ENCODE results near the gene ACBD7. TPM values are rescaled to one million over a fixed set of nuclear protein-coding genes. Genes with fewer than 3 reads are reported as not detected.

Gene ACBD7
- total RNA-seq, 1 experiment from 2014 or later = 13.9 TPM

DNA sequence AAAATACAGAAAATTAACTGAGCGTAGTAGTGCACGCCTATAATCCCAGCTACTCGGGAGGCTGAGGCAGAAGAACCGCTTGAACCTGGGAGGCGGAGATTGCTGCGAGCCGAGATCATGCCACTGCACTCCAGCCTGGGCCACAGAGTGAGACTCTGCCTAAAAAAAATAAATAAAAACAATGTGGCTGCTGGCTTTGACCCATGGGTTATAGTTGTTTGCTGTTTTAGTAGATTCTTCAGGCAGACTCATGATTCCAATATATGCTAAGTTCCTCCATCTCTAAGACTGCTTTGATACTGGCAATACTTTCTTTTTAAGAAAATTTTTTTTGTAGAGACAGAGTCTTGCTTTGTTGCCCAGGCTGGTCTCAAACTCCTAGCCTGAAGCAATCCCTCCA lies 36.5 kb downstream of the ACBD7 start:
- no peaks in the 10 kb centered on the region for H3K27me3 ChIP-seq (replicated peaks; ENCODE audit: control insufficient read depth, insufficient read depth, low read length)
- DNase-seq = no peak
- H3K4me1 ChIP-seq = no peaks in the 10 kb centered on the region
- intact Hi-C loops (cut with micrococcal nuclease; ENCODE audit: unreplicated experiment) = no loop called here
- no TSS peak for BruUV-seq (replicated peaks)
- H3K9me3 Mint-ChIP-seq (ENCODE audit: unreplicated experiment) = no peaks in the 10 kb centered on the region
- no peaks in the 10 kb centered on the region for H3K9me3 ChIP-seq
- ChIA-PET POLR2A (no interaction called here), CTCF (no interaction called here)
- peaks cover 2% of the 10 kb centered on the region for H3K27me3 Mint-ChIP-seq (ENCODE audit: insufficient read depth, unreplicated experiment)
- no peaks in the 10 kb centered on the region for H3K36me3 ChIP-seq (ENCODE audit: control insufficient read depth, insufficient read depth, low read length)
- no peak overlapping the region for H3K4me3 Mint-ChIP-seq (ENCODE audit: unreplicated experiment)
- TF ChIP-seq, protein P1, sequence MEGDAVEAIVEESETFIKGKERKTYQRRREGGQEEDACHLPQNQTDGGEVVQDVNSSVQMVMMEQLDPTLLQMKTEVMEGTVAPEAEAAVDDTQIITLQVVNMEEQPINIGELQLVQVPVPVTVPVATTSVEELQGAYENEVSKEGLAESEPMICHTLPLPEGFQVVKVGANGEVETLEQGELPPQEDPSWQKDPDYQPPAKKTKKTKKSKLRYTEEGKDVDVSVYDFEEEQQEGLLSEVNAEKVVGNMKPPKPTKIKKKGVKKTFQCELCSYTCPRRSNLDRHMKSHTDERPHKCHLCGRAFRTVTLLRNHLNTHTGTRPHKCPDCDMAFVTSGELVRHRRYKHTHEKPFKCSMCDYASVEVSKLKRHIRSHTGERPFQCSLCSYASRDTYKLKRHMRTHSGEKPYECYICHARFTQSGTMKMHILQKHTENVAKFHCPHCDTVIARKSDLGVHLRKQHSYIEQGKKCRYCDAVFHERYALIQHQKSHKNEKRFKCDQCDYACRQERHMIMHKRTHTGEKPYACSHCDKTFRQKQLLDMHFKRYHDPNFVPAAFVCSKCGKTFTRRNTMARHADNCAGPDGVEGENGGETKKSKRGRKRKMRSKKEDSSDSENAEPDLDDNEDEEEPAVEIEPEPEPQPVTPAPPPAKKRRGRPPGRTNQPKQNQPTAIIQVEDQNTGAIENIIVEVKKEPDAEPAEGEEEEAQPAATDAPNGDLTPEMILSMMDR (IDR thresholded peaks at IDR 0.05; ENCODE audit: insufficient read depth in 1 of 2, low read depth in 1 of 2, low read length in 1 of 2, severe bottlenecking in 1 of 2, unreplicated experiment in 1 of 2) = no peak
- no peak overlapping the region for H3K4me3 ChIP-seq (ENCODE audit: low read depth, low read length)
- no peak overlapping the region for H3K27ac Mint-ChIP-seq (ENCODE audit: unreplicated experiment)
- H3K36me3 Mint-ChIP-seq (ENCODE audit: insufficient read depth, unreplicated experiment) = no peaks in the 10 kb centered on the region
- no peaks in the 10 kb centered on the region for H3K4me1 Mint-ChIP-seq (ENCODE audit: low read depth, unreplicated experiment)

DNA sequence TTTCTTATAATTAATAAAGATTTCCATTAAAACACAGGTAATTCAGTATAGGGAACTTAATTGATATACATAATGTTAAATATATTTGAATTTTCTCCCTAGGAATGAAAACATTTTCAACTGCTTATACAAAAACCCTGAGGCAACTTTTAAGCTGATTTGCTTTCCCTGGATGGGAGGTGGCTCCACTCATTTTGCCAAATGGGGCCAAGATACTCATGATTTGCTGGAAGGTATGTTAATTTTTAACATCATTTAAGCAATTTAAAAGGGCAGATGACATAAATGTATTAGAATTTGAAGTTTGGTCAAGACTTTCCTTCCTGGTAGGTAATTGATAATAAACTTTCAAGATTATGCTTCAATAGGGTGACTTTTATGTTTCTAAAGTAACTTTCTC lies 39.0 kb downstream of the ACBD7 start:
- H3K4me3 ChIP-seq (ENCODE audit: low read depth, low read length) = no peak overlapping the region
- Mint-ChIP-seq H3K9me3 (ENCODE audit: unreplicated experiment) (no peaks in the 10 kb centered on the region), H3K4me3 (ENCODE audit: unreplicated experiment) (no peak overlapping the region), H3K36me3 (ENCODE audit: insufficient read depth, unreplicated experiment) (no peaks in the 10 kb centered on the region), H3K27ac (ENCODE audit: unreplicated experiment) (no peak overlapping the region), H3K4me1 (ENCODE audit: low read depth, unreplicated experiment) (no peaks in the 10 kb centered on the region), H3K27me3 (ENCODE audit: insufficient read depth, unreplicated experiment) (no peaks in the 10 kb centered on the region)
- no TSS peak for BruUV-seq (replicated peaks)
- H3K36me3 ChIP-seq (ENCODE audit: control insufficient read depth, insufficient read depth, low read length) = no peaks in the 10 kb centered on the region
- POLR2A ChIA-PET = no interaction called here
- H3K4me1 ChIP-seq = no peaks in the 10 kb centered on the region
- no peaks in the 10 kb centered on the region for H3K27me3 ChIP-seq (replicated peaks; ENCODE audit: control insufficient read depth, insufficient read depth, low read length)
- CTCF ChIA-PET = no interaction called here
- DNase-seq = no peak
- TF ChIP-seq, protein P1 (IDR thresholded peaks at IDR 0.05; ENCODE audit: insufficient read depth in 1 of 2, low read depth in 1 of 2, low read length in 1 of 2, severe bottlenecking in 1 of 2, unreplicated experiment in 1 of 2) = no peak
- intact Hi-C loops (cut with micrococcal nuclease; ENCODE audit: unreplicated experiment) = no loop called here
- H3K9me3 ChIP-seq = 0 out of 2 replicates have a peak, but pooled peaks cover 5% of the 10 kb centered on the region

DNA sequence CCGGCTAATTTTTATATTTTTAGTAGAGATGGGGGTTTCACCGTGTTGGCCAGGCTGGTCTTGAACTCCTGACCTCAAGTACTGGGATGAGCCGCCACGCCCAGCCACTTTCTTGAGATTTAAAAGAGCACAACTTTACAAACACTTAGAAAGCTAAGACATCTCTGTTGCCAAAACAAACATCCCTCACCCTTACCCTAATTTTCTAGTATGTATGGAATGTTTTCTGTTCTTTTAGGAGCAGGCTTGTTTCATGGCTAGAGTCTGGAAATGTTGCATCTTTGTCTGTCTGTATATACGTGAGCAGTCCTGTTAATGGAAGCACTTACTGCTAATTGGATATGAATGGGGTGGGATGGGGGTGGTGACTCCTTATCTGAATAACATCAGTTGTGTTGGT lies 42.0 kb downstream of the ACBD7 start:
- no peaks in the 10 kb centered on the region for H3K36me3 Mint-ChIP-seq (ENCODE audit: insufficient read depth, unreplicated experiment)
- CTCF ChIA-PET = no interaction called here

More for the DNA sequence above, 42.0 kb downstream of the ACBD7 start:
- 0 out of 2 replicates have a peak, but pooled peaks cover 5% of the 10 kb centered on the region for H3K9me3 ChIP-seq
- H3K27me3 Mint-ChIP-seq (ENCODE audit: insufficient read depth, unreplicated experiment) = no peaks in the 10 kb centered on the region
- TF ChIP-seq, protein P1 (IDR thresholded peaks at IDR 0.05; ENCODE audit: insufficient read depth in 1 of 2, low read depth in 1 of 2, low read length in 1 of 2, severe bottlenecking in 1 of 2, unreplicated experiment in 1 of 2) = no peak
- no peaks in the 10 kb centered on the region for H3K4me1 Mint-ChIP-seq (ENCODE audit: low read depth, unreplicated experiment)
- no peaks in the 10 kb centered on the region for H3K4me1 ChIP-seq
- POLR2A ChIA-PET = no interaction called here
- no peak for DNase-seq
- no peak overlapping the region for H3K4me3 Mint-ChIP-seq (ENCODE audit: unreplicated experiment)
- no TSS peak for BruUV-seq (replicated peaks)
- no peak overlapping the region for H3K27ac Mint-ChIP-seq (ENCODE audit: unreplicated experiment)
- H3K4me3 ChIP-seq (ENCODE audit: low read depth, low read length) = no peak overlapping the region
- H3K36me3 ChIP-seq (ENCODE audit: control insufficient read depth, insufficient read depth, low read length) = no peaks in the 10 kb centered on the region
- intact Hi-C loops (cut with micrococcal nuclease; ENCODE audit: unreplicated experiment) = no loop called here
- peaks cover 10% of the 10 kb centered on the region for H3K9me3 Mint-ChIP-seq (ENCODE audit: unreplicated experiment)
- H3K27me3 ChIP-seq (replicated peaks; ENCODE audit: control insufficient read depth, insufficient read depth, low read length) = no peaks in the 10 kb centered on the region
